DOHH2 (cell line): ENCODE measurements around the gene PTGFRN.

Experiments
- H3F3A ChIP-seq: fragments of 200-600 bp; sonication (generic), shearing (Covaris generic); 2 replicates; pipeline ENCODE4 v1.6.0; 2016; ENCODE audit warnings: antibody characterized with exemption, mild to moderate bottlenecking; ENCODE audit not compliant: control insufficient read depth, insufficient read depth
- H3K27ac ChIP-seq: fragments of 200-600 bp; sonication (generic); 2 replicates; pipeline ENCODE4 v1.5.1; 2014; ENCODE audit warnings: low read depth, mild to moderate bottlenecking, low read length, moderate library complexity
- H3K27me3 ChIP-seq: fragments of 200-600 bp; sonication (generic); 2 replicates; pipeline ENCODE4 v1.6.1; 2014; ENCODE audit warnings: mild to moderate bottlenecking, low read length, mixed read lengths; ENCODE audit not compliant: control insufficient read depth
- H3K36me3 ChIP-seq: fragments of 200-600 bp; sonication (generic); 2 replicates; pipeline ENCODE4 v1.6.1; 2014; ENCODE audit warnings: mild to moderate bottlenecking, low read length, moderate library complexity, mixed read lengths; ENCODE audit not compliant: control insufficient read depth
- H3K4me1 ChIP-seq: fragments of 200-600 bp; sonication (generic); 2 replicates; pipeline ENCODE4 v1.6.1; 2014; ENCODE audit warnings: mild to moderate bottlenecking, low read length, mixed read lengths; ENCODE audit not compliant: control insufficient read depth
- H3K4me2 ChIP-seq: fragments of 200-600 bp; sonication (generic); 2 replicates; pipeline ENCODE4 v1.6.0; 2014; ENCODE audit warnings: mild to moderate bottlenecking, low read length, moderate library complexity
- H3K4me3 ChIP-seq: fragments of 200-600 bp; sonication (generic); 2 replicates; pipeline ENCODE4 v1.5.1; 2014; ENCODE audit warnings: mild to moderate bottlenecking, low read length, mixed read lengths
- H3K79me2 ChIP-seq: fragments of 200-600 bp; sonication (generic); 2 replicates; pipeline ENCODE4 v1.6.1; 2014; ENCODE audit warnings: mild to moderate bottlenecking, low read length, mixed read lengths; ENCODE audit not compliant: control insufficient read depth
- H3K9me2 ChIP-seq: fragments of 200-600 bp; sonication (generic); replicated peaks from 2 replicates; pipeline ENCODE4 v1.6.1; 2014; ENCODE audit warnings: mild to moderate bottlenecking, low read length, mixed read lengths; ENCODE audit not compliant: control insufficient read depth
- H3K9me3 ChIP-seq: fragments of 200-600 bp; sonication (generic); 2 replicates; pipeline ENCODE4 v1.6.1; 2014; ENCODE audit warnings: antibody characterized with exemption, low read length, mixed read lengths; ENCODE audit not compliant: control insufficient read depth, insufficient read depth
- H4K20me1 ChIP-seq: fragments of 200-600 bp; sonication (generic); 2 replicates; pipeline ENCODE4 v1.6.0; 2014; ENCODE audit warnings: low read depth, mild to moderate bottlenecking, antibody characterized with exemption, low read length, moderate library complexity; ENCODE audit not compliant: control insufficient read depth, insufficient read depth
- EZH2phosphoT487 ChIP-seq: fragments of 200-600 bp; sonication (generic); IDR thresholded peaks from 2 replicates; pipeline ENCODE4 v1.6.1; 2017; ENCODE audit warnings: borderline replicate concordance, mild to moderate bottlenecking, antibody characterized with exemption, low read length, moderate library complexity, mixed read lengths
- TF ChIP-seq, protein P1 (sequence below): fragments of 200-600 bp; sonication (generic); IDR thresholded peaks from one replicate; pipeline ENCODE4 v1.5.1; 2014; ENCODE audit warnings: antibody characterized with exemption, mild to moderate bottlenecking, low read depth, low read length; ENCODE audit not compliant: poor library complexity, severe bottlenecking

The PTGFRN gene

DNA sequence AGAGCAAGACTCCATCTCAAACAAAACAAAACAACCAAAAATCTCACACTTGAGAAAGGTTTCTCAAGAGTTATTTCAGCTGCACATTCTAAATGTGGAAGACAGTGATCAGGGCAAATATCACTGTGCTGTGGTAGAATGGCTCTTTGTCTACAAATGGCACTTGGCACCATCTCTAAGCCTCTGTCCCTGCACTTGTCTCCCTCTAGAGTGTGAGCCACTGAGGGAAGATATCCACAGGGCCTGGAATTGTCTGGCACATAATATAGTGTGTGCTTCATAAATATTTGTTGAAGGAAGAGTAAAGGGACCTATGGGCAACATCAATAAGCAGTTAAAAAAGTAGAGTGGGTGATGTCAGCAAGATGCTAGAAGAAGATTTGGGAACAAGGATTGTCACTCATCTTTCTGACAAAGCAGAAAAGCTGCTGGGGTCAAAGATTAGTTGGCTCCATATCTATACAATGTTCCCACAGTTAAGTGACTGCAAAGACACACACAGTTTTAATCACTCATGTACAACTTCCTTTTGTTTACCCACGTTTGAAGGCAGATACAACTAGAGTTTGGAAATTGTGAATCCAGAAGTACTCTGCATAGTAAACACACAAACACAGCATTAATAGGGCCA, 110.9 kb downstream of the PTGFRN start:
- Histone ChIP-seq H3K9me2 (no peaks in the 10 kb centered on the region), H3K4me3 (no peak overlapping the region), H3K79me2 (no peaks in the 10 kb centered on the region), H3K4me1 (no peaks in the 10 kb centered on the region), H3K27ac (no peak overlapping the region), H3K4me2 (no peak overlapping the region), H3F3A (no peaks in the 10 kb centered on the region), H4K20me1 (no peaks in the 10 kb centered on the region), H3K36me3 (no peaks in the 10 kb centered on the region), H3K9me3 (no peaks in the 10 kb centered on the region), H3K27me3 (peaks cover 7% of the 10 kb centered on the region)
- TF ChIP-seq, protein P1, sequence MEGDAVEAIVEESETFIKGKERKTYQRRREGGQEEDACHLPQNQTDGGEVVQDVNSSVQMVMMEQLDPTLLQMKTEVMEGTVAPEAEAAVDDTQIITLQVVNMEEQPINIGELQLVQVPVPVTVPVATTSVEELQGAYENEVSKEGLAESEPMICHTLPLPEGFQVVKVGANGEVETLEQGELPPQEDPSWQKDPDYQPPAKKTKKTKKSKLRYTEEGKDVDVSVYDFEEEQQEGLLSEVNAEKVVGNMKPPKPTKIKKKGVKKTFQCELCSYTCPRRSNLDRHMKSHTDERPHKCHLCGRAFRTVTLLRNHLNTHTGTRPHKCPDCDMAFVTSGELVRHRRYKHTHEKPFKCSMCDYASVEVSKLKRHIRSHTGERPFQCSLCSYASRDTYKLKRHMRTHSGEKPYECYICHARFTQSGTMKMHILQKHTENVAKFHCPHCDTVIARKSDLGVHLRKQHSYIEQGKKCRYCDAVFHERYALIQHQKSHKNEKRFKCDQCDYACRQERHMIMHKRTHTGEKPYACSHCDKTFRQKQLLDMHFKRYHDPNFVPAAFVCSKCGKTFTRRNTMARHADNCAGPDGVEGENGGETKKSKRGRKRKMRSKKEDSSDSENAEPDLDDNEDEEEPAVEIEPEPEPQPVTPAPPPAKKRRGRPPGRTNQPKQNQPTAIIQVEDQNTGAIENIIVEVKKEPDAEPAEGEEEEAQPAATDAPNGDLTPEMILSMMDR = no peak
- no peak for TF ChIP-seq EZH2phosphoT487

DNA sequence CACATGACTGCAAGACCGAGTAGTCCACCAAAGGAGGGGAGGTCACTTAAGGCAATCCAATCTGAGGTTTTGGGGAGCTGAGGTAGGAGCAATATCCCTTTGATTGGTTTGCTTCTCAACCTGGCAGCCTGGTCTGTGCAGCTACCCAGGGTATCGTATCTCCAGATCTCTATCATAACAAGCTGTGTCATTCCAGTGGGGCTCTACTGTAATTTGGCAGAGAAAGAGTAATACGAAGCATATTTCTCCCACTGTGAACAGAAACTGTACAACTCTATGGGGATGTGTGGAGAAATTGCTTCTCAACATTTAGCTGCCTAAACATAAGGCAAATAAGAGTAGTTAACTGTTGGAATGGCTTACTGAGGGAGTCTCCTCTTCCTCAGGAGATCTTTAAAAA, 112.4 kb downstream of the PTGFRN start:
- no peaks in the 10 kb centered on the region for H3K9me2 ChIP-seq
- H3K27me3 ChIP-seq = peaks cover 9% of the 10 kb centered on the region
- H3K27ac ChIP-seq = no peak overlapping the region
- no peak for TF ChIP-seq EZH2phosphoT487
- TF ChIP-seq, protein P1 = no peak
- H3K4me2 ChIP-seq = no peak overlapping the region
- no peaks in the 10 kb centered on the region for H3K79me2 ChIP-seq
- no peak overlapping the region for H3K4me3 ChIP-seq
- no peaks in the 10 kb centered on the region for H3K9me3 ChIP-seq
- H3K4me1 ChIP-seq = no peaks in the 10 kb centered on the region
- H4K20me1 ChIP-seq = no peaks in the 10 kb centered on the region
- H3F3A ChIP-seq = no peaks in the 10 kb centered on the region
- H3K36me3 ChIP-seq = no peaks in the 10 kb centered on the region

DNA sequence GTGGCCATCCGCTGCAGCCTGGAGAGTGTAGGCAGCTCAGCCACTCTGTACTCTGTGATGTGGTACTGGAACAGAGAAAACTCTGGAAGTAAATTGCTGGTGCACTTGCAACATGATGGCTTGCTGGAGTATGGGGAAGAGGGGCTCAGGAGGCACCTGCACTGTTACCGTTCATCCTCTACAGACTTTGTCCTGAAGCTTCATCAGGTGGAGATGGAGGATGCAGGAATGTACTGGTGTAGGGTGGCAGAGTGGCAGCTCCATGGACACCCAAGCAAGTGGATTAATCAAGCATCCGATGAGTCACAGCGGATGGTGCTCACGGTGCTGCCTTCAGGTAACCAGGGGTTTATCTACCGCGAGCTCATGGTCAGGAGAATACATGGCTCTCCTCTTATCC, 115.9 kb downstream of the PTGFRN start:
- H3K36me3 ChIP-seq = no peaks in the 10 kb centered on the region
- H3K9me2 ChIP-seq = no peaks in the 10 kb centered on the region
- TF ChIP-seq, protein P1 = no peak
- no peak for TF ChIP-seq EZH2phosphoT487

More for the DNA sequence above, 115.9 kb downstream of the PTGFRN start:
- H3K4me1 ChIP-seq = no peaks in the 10 kb centered on the region
- no peaks in the 10 kb centered on the region for H3F3A ChIP-seq
- H3K27me3 ChIP-seq = peaks cover 3% of the 10 kb centered on the region
- H4K20me1 ChIP-seq = no peaks in the 10 kb centered on the region
- no peak overlapping the region for H3K4me2 ChIP-seq
- H3K4me3 ChIP-seq = no peak overlapping the region
- no peaks in the 10 kb centered on the region for H3K79me2 ChIP-seq
- H3K9me3 ChIP-seq = no peaks in the 10 kb centered on the region
- no peak overlapping the region for H3K27ac ChIP-seq
